Activated T-cell treated with anti-CD3 and anti-CD28 coated beads, Interleukin-2, amount 50 U/mL, for 1 hour (primary cell): ENCODE measurements around the gene SP5.
"Not testable (repeated sequence)": the region's sequence is repeated elsewhere in the genome, so short reads cannot be mapped to it uniquely, and the experiment has no call there.

Source experiments
- DNase-seq: peaks from one replicate; pipeline ENCODE4 v3.0.0-alpha.2; 2020

Gene SP5

GRCh38 chr2:170740660-170741059 is 25.5 kb downstream of the SP5 start:
- no peak for DNase-seq

GRCh38 chr2:170742000-170742399 is 26.9 kb downstream of the SP5 start:
- no peak for DNase-seq

- no peak for DNase-seq
These were observed 27.9 kb downstream of the SP5 start for GRCh38 chr2:170742896-170743529.

- no peak for DNase-seq
These were observed 28.5 kb downstream of the SP5 start for GRCh38 chr2:170743530-170744239.

- DNase-seq = no peak
These were observed 29.3 kb downstream of the SP5 start for GRCh38 chr2:170744248-170745002.

GRCh38 chr2:170745305-170745704 is 30.2 kb downstream of the SP5 start:
- no peak for DNase-seq

- no peak for DNase-seq
These were observed 32.8 kb downstream of the SP5 start for GRCh38 chr2:170747921-170748320.

GRCh38 chr2:170751555-170751954 is 36.4 kb downstream of the SP5 start:
- not testable (repeated sequence) for DNase-seq

GRCh38 chr2:170761572-170761971 is 46.4 kb downstream of the SP5 start:
- DNase-seq = no peak

GRCh38 chr2:170762760-170763159 is 47.6 kb downstream of the SP5 start:
- DNase-seq = no peak

GRCh38 chr2:170763232-170763631 is 48.1 kb downstream of the SP5 start:
- no peak for DNase-seq

GRCh38 chr2:170764880-170765261 is 49.7 kb downstream of the SP5 start:
- DNase-seq = no peak

- DNase-seq = no peak
These were observed 51.6 kb downstream of the SP5 start for GRCh38 chr2:170766693-170767092.
